ENCODE measurements around the gene ZDHHC5.

ZDHHC5 gene

DNA sequence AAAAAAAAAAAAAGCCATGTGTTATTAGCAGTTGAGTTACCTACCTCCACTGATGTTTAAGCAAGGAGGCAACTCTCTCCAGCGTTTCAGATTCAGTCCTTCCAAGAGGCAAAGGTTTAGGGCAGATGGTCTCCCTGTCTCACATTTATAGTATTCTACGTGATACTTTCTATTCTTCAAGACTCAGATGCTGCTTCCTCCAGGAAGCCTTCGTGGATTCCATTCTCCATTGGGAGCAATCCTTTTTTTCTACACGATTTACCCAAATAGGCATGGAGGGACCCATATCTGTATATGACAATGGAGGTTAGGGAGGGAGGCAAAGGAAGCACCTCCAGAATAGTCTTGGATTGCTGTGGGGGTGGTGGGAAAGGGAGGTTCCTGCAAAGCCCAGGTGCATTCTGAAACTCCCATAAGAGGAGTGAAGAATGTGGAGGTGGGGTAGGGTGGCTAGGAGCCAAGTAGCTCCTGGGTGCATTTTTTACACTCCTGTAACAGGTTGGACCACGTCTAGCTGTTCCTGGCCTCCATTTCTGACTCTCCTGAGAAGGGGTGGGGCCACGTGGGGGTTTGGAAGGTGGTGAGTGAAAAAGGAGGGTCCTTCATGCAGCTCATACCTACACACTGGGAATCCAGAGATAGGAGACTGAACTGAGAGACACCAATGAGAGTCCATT is 34.4 kb upstream of the ZDHHC5 start:
- Histone ChIP-seq H3K27me3 (ENCODE audit: insufficient read depth, low read length) (0 out of 2 replicates have a peak, but pooled peaks cover 5% of the 10 kb centered on the region), H3F3A (ENCODE audit: insufficient read depth, low read length) (no peaks in the 10 kb centered on the region), H3K4me1 (ENCODE audit: insufficient read depth, low read length, severe bottlenecking) (no peaks in the 10 kb centered on the region), H3K9me3 (ENCODE audit: low read length) (no peaks in the 10 kb centered on the region), H3K4me2 (ENCODE audit: low read length) (no peak overlapping the region), H4K20me1 (ENCODE audit: insufficient read depth, low read length) (no peaks in the 10 kb centered on the region), H3K4me3 (ENCODE audit: low read depth, low read length, poor library complexity, severe bottlenecking) (no peak overlapping the region), H3K27ac (ENCODE audit: low read depth, low read length, poor library complexity, severe bottlenecking) (no peak overlapping the region), H3K9me2 (ENCODE audit: low read depth, low read length) (no peaks in the 10 kb centered on the region), H3K36me3 (ENCODE audit: insufficient read depth, low read length) (no peaks in the 10 kb centered on the region), H3K79me2 (ENCODE audit: insufficient read depth, low read length) (no peaks in the 10 kb centered on the region), H2AFZ (ENCODE audit: low read length) (no peak overlapping the region), H3K9ac (ENCODE audit: low read length) (no peak overlapping the region)
- TF ChIP-seq, protein P1, sequence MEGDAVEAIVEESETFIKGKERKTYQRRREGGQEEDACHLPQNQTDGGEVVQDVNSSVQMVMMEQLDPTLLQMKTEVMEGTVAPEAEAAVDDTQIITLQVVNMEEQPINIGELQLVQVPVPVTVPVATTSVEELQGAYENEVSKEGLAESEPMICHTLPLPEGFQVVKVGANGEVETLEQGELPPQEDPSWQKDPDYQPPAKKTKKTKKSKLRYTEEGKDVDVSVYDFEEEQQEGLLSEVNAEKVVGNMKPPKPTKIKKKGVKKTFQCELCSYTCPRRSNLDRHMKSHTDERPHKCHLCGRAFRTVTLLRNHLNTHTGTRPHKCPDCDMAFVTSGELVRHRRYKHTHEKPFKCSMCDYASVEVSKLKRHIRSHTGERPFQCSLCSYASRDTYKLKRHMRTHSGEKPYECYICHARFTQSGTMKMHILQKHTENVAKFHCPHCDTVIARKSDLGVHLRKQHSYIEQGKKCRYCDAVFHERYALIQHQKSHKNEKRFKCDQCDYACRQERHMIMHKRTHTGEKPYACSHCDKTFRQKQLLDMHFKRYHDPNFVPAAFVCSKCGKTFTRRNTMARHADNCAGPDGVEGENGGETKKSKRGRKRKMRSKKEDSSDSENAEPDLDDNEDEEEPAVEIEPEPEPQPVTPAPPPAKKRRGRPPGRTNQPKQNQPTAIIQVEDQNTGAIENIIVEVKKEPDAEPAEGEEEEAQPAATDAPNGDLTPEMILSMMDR (IDR thresholded peaks at IDR 0.05; ENCODE audit: low read length): no peak
- no peak for TF ChIP-seq EZH2 (IDR thresholded peaks at IDR 0.05; ENCODE audit: borderline replicate concordance, low read length)

DNA sequence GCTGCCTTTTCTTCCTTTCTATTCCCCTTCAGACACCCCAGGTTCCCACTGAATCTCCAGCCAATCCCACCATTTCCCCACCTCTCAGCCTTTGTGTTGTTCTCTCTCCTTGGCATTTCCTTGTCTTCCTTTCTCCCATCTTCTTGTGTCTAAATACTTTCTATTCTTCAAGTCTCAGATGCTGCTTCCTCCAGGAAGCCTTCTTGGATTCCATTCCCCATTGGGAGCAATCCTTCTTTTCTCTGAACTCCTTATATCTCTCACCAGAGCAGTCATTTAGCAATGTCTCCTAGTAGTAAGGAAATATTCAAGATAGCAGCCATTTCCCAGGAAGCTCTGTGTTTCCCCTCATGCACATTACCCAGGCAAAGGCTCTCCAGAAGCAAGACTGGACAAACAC is 33.6 kb upstream of the ZDHHC5 start:
- H2AFZ ChIP-seq (ENCODE audit: low read length): no peak overlapping the region
- no peak overlapping the region for H3K9ac ChIP-seq (ENCODE audit: low read length)
- TF ChIP-seq EZH2 (IDR thresholded peaks at IDR 0.05; ENCODE audit: borderline replicate concordance, low read length): no peak
- TF ChIP-seq, protein P1 (IDR thresholded peaks at IDR 0.05; ENCODE audit: low read length): no peak
- no peaks in the 10 kb centered on the region for H4K20me1 ChIP-seq (ENCODE audit: insufficient read depth, low read length)
- H3K9me3 ChIP-seq (ENCODE audit: low read length): no peaks in the 10 kb centered on the region
- H3K4me1 ChIP-seq (ENCODE audit: insufficient read depth, low read length, severe bottlenecking): no peaks in the 10 kb centered on the region
- no peaks in the 10 kb centered on the region for H3K9me2 ChIP-seq (ENCODE audit: low read depth, low read length)
- no peak overlapping the region for H3K4me2 ChIP-seq (ENCODE audit: low read length)
- no peak overlapping the region for H3K4me3 ChIP-seq (ENCODE audit: low read depth, low read length, poor library complexity, severe bottlenecking)
- no peaks in the 10 kb centered on the region for H3K79me2 ChIP-seq (ENCODE audit: insufficient read depth, low read length)
- H3F3A ChIP-seq (ENCODE audit: insufficient read depth, low read length): no peaks in the 10 kb centered on the region
- 0 out of 2 replicates have a peak, but pooled peaks cover 5% of the 10 kb centered on the region for H3K27me3 ChIP-seq (ENCODE audit: insufficient read depth, low read length)
- H3K27ac ChIP-seq (ENCODE audit: low read depth, low read length, poor library complexity, severe bottlenecking): no peak overlapping the region
- no peaks in the 10 kb centered on the region for H3K36me3 ChIP-seq (ENCODE audit: insufficient read depth, low read length)

DNA sequence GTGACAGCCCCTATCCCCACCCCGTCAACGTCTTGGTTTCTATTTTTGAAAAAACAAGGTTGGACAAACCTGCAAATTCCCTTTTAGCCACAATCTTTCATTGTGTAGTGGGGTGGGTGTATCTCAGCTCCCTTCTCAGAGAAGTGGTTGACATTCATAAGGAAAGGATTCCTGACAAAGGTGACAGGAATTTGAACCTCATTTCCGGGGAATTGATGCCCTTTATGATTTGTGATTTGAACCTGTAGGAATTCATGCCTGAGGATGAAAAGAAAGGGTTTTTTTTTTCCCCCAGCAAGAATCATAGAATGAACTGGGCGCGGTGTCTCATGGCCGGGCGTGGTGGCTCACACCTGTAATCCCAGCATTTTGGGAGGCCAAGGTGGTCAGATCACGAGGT is 32.7 kb upstream of the ZDHHC5 start:
- Histone ChIP-seq H2AFZ (ENCODE audit: low read length) (no peak overlapping the region), H3K4me3 (ENCODE audit: low read depth, low read length, poor library complexity, severe bottlenecking) (no peak overlapping the region), H3K9me2 (ENCODE audit: low read depth, low read length) (no peaks in the 10 kb centered on the region), H3K36me3 (ENCODE audit: insufficient read depth, low read length) (no peaks in the 10 kb centered on the region), H3K27me3 (ENCODE audit: insufficient read depth, low read length) (0 out of 2 replicates have a peak, but pooled peaks cover 5% of the 10 kb centered on the region), H3F3A (ENCODE audit: insufficient read depth, low read length) (no peaks in the 10 kb centered on the region), H3K9me3 (ENCODE audit: low read length) (no peaks in the 10 kb centered on the region), H3K79me2 (ENCODE audit: insufficient read depth, low read length) (no peaks in the 10 kb centered on the region), H4K20me1 (ENCODE audit: insufficient read depth, low read length) (no peaks in the 10 kb centered on the region), H3K27ac (ENCODE audit: low read depth, low read length, poor library complexity, severe bottlenecking) (no peak overlapping the region), H3K4me2 (ENCODE audit: low read length) (no peak overlapping the region), H3K4me1 (ENCODE audit: insufficient read depth, low read length, severe bottlenecking) (no peaks in the 10 kb centered on the region), H3K9ac (ENCODE audit: low read length) (no peak overlapping the region)
- TF ChIP-seq, protein P1 (IDR thresholded peaks at IDR 0.05; ENCODE audit: low read length): no peak
- no peak for TF ChIP-seq EZH2 (IDR thresholded peaks at IDR 0.05; ENCODE audit: borderline replicate concordance, low read length)
